Measurements from ENCODE around the gene RAB40B.

RAB40B gene

GRCh38 chr17:82677353-82677925, 21.1 kb downstream of the RAB40B start:
- Histone ChIP-seq H3K27me3 (ENCODE audit: control insufficient read depth, insufficient read depth, low read length) (no peaks in the 10 kb centered on the region), H3K4me3 (ENCODE audit: low read length) (no peak overlapping the region), H3K9me3 (ENCODE audit: control insufficient read depth, insufficient read depth, low read length) (peaks cover 2% of the 10 kb centered on the region; the same call in 1 of the 2 replicates), H3K4me1 (ENCODE audit: control insufficient read depth, insufficient read depth, low read length) (peaks cover 2% of the 10 kb centered on the region; the same call in 1 of the 2 replicates), H3K27ac (ENCODE audit: low read length) (no peak overlapping the region), H3K36me3 (ENCODE audit: control insufficient read depth, insufficient read depth, low read length) (no peaks in the 10 kb centered on the region)
- WGBS (ENCODE audit: insufficient coverage, insufficient read length) = no CpG with 5 or more reads among the region's 23 CpGs
- DNase-seq (ENCODE audit: low read depth, low spot score) = no peak

GRCh38 chr17:82675476-82676245, 22.8 kb downstream of the RAB40B start:
- Histone ChIP-seq H3K4me3 (ENCODE audit: low read length) (no peak overlapping the region), H3K27me3 (ENCODE audit: control insufficient read depth, insufficient read depth, low read length) (no peaks in the 10 kb centered on the region), H3K36me3 (ENCODE audit: control insufficient read depth, insufficient read depth, low read length) (no peaks in the 10 kb centered on the region), H3K4me1 (ENCODE audit: control insufficient read depth, insufficient read depth, low read length) (peaks cover 2% of the 10 kb centered on the region; the same call in 1 of the 2 replicates), H3K27ac (ENCODE audit: low read length) (no peak overlapping the region), H3K9me3 (ENCODE audit: control insufficient read depth, insufficient read depth, low read length) (no peaks in the 10 kb centered on the region)
- WGBS (ENCODE audit: insufficient coverage, insufficient read length) = no CpG with 5 or more reads among the region's 18 CpGs
- no peak for DNase-seq (ENCODE audit: low read depth, low spot score)

- no peaks in the 10 kb centered on the region for H3K36me3 ChIP-seq (ENCODE audit: control insufficient read depth, insufficient read depth, low read length)
- no peaks in the 10 kb centered on the region for H3K9me3 ChIP-seq (ENCODE audit: control insufficient read depth, insufficient read depth, low read length)
- no peak overlapping the region for H3K27ac ChIP-seq (ENCODE audit: low read length)
- H3K4me3 ChIP-seq (ENCODE audit: low read length) = no peak overlapping the region
- no CpG with 5 or more reads among the region's 20 CpGs for WGBS (ENCODE audit: insufficient coverage, insufficient read length)
- DNase-seq (ENCODE audit: low read depth, low spot score) = no peak
- peaks cover 2% of the 10 kb centered on the region; the same call in 1 of the 2 replicates for H3K4me1 ChIP-seq (ENCODE audit: control insufficient read depth, insufficient read depth, low read length)
- H3K27me3 ChIP-seq (ENCODE audit: control insufficient read depth, insufficient read depth, low read length) = no peaks in the 10 kb centered on the region
Measured at GRCh38 chr17:82674656-82675475, 23.6 kb downstream of the RAB40B start.

GRCh38 chr17:82670661-82671450, 27.6 kb downstream of the RAB40B start:
- 100% methylated on average over 2 of the region's 19 CpGs for WGBS (ENCODE audit: insufficient coverage, insufficient read length)
- Histone ChIP-seq H3K4me3 (ENCODE audit: low read length) (no peak overlapping the region), H3K4me1 (ENCODE audit: control insufficient read depth, insufficient read depth, low read length) (peaks cover 6% of the 10 kb centered on the region), H3K27me3 (ENCODE audit: control insufficient read depth, insufficient read depth, low read length) (no peaks in the 10 kb centered on the region), H3K27ac (ENCODE audit: low read length) (no peak overlapping the region), H3K9me3 (ENCODE audit: control insufficient read depth, insufficient read depth, low read length) (no peaks in the 10 kb centered on the region), H3K36me3 (ENCODE audit: control insufficient read depth, insufficient read depth, low read length) (no peaks in the 10 kb centered on the region; the same call in 1 of the 2 replicates)
- DNase-seq (ENCODE audit: low read depth, low spot score) = no peak

GRCh38 chr17:82668631-82669099, 29.8 kb downstream of the RAB40B start:
- WGBS (ENCODE audit: insufficient coverage, insufficient read length) = no CpG with 5 or more reads among the region's 20 CpGs
- Histone ChIP-seq H3K4me3 (ENCODE audit: low read length) (no peak overlapping the region), H3K9me3 (ENCODE audit: control insufficient read depth, insufficient read depth, low read length) (no peaks in the 10 kb centered on the region), H3K4me1 (ENCODE audit: control insufficient read depth, insufficient read depth, low read length) (peaks cover 4% of the 10 kb centered on the region), H3K27ac (ENCODE audit: low read length) (no peak overlapping the region), H3K36me3 (ENCODE audit: control insufficient read depth, insufficient read depth, low read length) (no peaks in the 10 kb centered on the region; the same call in 1 of the 2 replicates), H3K27me3 (ENCODE audit: control insufficient read depth, insufficient read depth, low read length) (no peaks in the 10 kb centered on the region)
- DNase-seq (ENCODE audit: low read depth, low spot score) = peak; percentile 58

- WGBS (ENCODE audit: insufficient coverage, insufficient read length) = no CpG with 5 or more reads among the region's 16 CpGs
- Histone ChIP-seq H3K9me3 (ENCODE audit: control insufficient read depth, insufficient read depth, low read length) (no peaks in the 10 kb centered on the region), H3K27ac (ENCODE audit: low read length) (no peak overlapping the region), H3K4me3 (ENCODE audit: low read length) (no peak overlapping the region), H3K27me3 (ENCODE audit: control insufficient read depth, insufficient read depth, low read length) (no peaks in the 10 kb centered on the region), H3K4me1 (ENCODE audit: control insufficient read depth, insufficient read depth, low read length) (peaks cover 4% of the 10 kb centered on the region), H3K36me3 (ENCODE audit: control insufficient read depth, insufficient read depth, low read length) (no peaks in the 10 kb centered on the region; the same call in 1 of the 2 replicates)
- no peak for DNase-seq (ENCODE audit: low read depth, low spot score)
Measured at GRCh38 chr17:82668024-82668630, 30.4 kb downstream of the RAB40B start.

- H3K4me3 ChIP-seq (ENCODE audit: low read length) = no peak overlapping the region
- WGBS (ENCODE audit: insufficient coverage, insufficient read length) = no CpG with 5 or more reads among the region's 15 CpGs
- no peaks in the 10 kb centered on the region for H3K9me3 ChIP-seq (ENCODE audit: control insufficient read depth, insufficient read depth, low read length)
- DNase-seq (ENCODE audit: low read depth, low spot score) = no peak
- peaks cover 4% of the 10 kb centered on the region for H3K4me1 ChIP-seq (ENCODE audit: control insufficient read depth, insufficient read depth, low read length)
- no peak overlapping the region for H3K27ac ChIP-seq (ENCODE audit: low read length)
- no peaks in the 10 kb centered on the region; the same call in 1 of the 2 replicates for H3K36me3 ChIP-seq (ENCODE audit: control insufficient read depth, insufficient read depth, low read length)
- H3K27me3 ChIP-seq (ENCODE audit: control insufficient read depth, insufficient read depth, low read length) = no peaks in the 10 kb centered on the region
Measured at GRCh38 chr17:82667668-82668000, 30.9 kb downstream of the RAB40B start.

GRCh38 chr17:82666931-82667667, 31.4 kb downstream of the RAB40B start:
- no peak for DNase-seq (ENCODE audit: low read depth, low spot score)
- no peak overlapping the region for H3K4me3 ChIP-seq (ENCODE audit: low read length)
- WGBS (ENCODE audit: insufficient coverage, insufficient read length) = no CpG with 5 or more reads among the region's 28 CpGs

GRCh38 chr17:82665891-82666290, 32.6 kb downstream of the RAB40B start:
- H3K27ac ChIP-seq (ENCODE audit: low read length) = no peak overlapping the region
- no peaks in the 10 kb centered on the region for H3K9me3 ChIP-seq (ENCODE audit: control insufficient read depth, insufficient read depth, low read length)
- no CpG with 5 or more reads among the region's 6 CpGs for WGBS (ENCODE audit: insufficient coverage, insufficient read length)

More at GRCh38 chr17:82666931-82667667, 31.4 kb downstream of the RAB40B start:
- Histone ChIP-seq H3K27me3 (ENCODE audit: control insufficient read depth, insufficient read depth, low read length) (no peaks in the 10 kb centered on the region), H3K9me3 (ENCODE audit: control insufficient read depth, insufficient read depth, low read length) (no peaks in the 10 kb centered on the region), H3K4me1 (ENCODE audit: control insufficient read depth, insufficient read depth, low read length) (peaks cover 4% of the 10 kb centered on the region), H3K36me3 (ENCODE audit: control insufficient read depth, insufficient read depth, low read length) (no peaks in the 10 kb centered on the region; the same call in 1 of the 2 replicates), H3K27ac (ENCODE audit: low read length) (no peak overlapping the region)

More at GRCh38 chr17:82665891-82666290, 32.6 kb downstream of the RAB40B start:
- H3K36me3 ChIP-seq (ENCODE audit: control insufficient read depth, insufficient read depth, low read length) = no peaks in the 10 kb centered on the region; the same call in 1 of the 2 replicates
- H3K4me3 ChIP-seq (ENCODE audit: low read length) = no peak overlapping the region
- H3K4me1 ChIP-seq (ENCODE audit: control insufficient read depth, insufficient read depth, low read length) = peaks cover 4% of the 10 kb centered on the region
- DNase-seq (ENCODE audit: low read depth, low spot score) = no peak
- H3K27me3 ChIP-seq (ENCODE audit: control insufficient read depth, insufficient read depth, low read length) = no peaks in the 10 kb centered on the region

All from iPS DF 6.9 (cell line).